Measurements from ENCODE around the gene CLEC16A.

DNA sequence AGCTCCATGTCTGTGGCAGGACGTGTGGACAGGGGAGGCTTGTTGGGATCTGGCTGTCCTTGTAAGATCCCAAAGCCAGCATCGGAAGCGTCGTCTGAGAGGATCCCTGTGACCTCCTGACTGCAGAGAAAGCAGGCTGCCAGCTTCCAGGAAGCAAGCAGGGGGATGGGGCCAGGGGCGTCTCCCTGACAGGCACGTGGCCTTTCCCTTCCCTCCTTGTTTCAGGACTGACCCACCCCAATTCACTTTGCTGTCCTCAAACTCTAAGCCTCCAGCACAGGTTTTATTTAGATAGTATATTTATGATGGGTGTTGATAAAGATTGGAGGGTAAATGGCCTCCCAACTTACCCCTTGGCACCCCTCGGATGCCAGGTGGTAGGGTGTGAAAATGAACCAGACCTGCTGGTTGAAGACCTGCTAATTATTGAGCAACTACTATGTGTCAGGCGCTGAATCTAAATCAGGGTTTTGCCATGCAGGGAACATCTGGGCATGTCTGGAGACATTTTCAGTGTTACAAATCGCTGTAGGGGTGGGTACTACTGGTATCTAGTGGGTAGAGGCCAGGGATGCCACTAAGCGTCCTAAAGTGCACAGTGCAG lies 287.1 kb downstream of the CLEC16A start:
- no peak for TF ChIP-seq POLR2A (IDR thresholded peaks at IDR 0.05; ENCODE audit: low read length)
- no peak for TF ChIP-seq GATA1 (IDR thresholded peaks at IDR 0.05; ENCODE audit: low read depth, low read length)
